ENCODE measurements around the gene CKB. TPM values are rescaled to one million over a fixed set of nuclear protein-coding genes. Genes with fewer than 3 reads are reported as not detected.
A peak's percentile ranks its signal among the peaks of the same experiment; 100 is the strongest.

CKB gene
- total and polyA plus RNA-seq, 4 donors: 9.0 to 32.9 (median 20.4) TPM

DNA sequence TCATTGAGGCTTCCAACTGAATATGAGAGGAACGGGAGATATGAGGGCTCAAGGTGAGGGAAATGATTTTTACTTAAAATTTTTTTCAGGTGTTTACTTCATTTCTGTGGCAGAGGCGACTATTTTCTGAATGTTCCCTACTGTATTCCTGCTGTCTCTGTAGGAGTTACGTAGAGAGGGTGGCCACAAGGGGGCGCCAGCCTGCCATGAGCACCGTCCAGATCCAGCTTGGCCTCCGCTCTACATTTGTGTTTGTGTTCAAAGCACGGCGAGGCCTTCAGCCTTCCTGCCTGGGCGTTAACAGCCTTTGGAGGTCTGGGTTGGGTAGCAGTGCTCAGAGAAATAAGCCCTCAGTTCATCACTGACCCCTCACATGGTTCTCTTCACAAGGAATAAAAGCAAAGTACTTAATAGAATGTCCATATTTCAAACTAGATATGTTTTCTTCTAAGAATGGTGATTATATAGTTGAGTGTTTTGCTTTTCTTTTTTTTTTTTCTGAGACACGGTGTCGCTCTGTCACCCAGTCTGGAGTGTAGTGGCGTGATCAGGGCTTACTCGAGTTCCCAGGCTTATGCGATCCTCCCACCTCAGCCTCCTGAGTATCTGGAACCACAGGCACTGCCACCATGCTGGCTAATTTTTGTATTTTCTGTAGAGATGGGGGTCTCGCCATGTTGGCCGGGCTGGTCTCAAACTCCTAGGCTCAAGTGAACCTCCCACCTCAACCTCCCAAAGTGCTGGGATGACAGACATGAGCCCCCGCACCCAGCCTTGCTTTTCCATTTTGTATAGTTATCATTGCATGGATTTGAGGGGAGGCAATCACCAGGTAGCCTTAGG is 22.3 kb downstream of the CKB start:
- H3K4me1 ChIP-seq (ENCODE audit: control insufficient read depth in 4 of 4, insufficient read depth in 4 of 4, low read length in 3 of 4): peaks cover 0 to 2% (median under 1%) of the 10 kb centered on the region in 4 donors
- DNase-seq (ENCODE audit: low spot score): peak; percentile 88
- H3K27ac ChIP-seq (ENCODE audit: low read depth in 1 of 2, low read length in 2 of 2): no peak overlapping the region
- peaks cover 9 to 49% (median 32%) of the 10 kb centered on the region in 4 donors for H3K36me3 ChIP-seq (ENCODE audit: control insufficient read depth in 4 of 4, insufficient read depth in 3 of 4, low read depth in 1 of 4, low read length in 3 of 4)
- H3K9me3 ChIP-seq (ENCODE audit: control insufficient read depth in 4 of 4, low read length in 3 of 4): no peaks in the 10 kb centered on the region
- no peak overlapping the region for H3K4me3 ChIP-seq (ENCODE audit: low read depth in 1 of 3, low read length in 3 of 3)
- H3K27me3 ChIP-seq (ENCODE audit: control insufficient read depth in 4 of 4, insufficient read depth in 4 of 4, low read length in 3 of 4): no peaks in the 10 kb centered on the region
- TF ChIP-seq TAF1 (conservative IDR thresholded peaks at IDR 0.05) (no peak), EGR1 (IDR thresholded peaks at IDR 0.05; ENCODE audit: low read depth in 2 of 2) (no peak), FOXA2 (IDR thresholded peaks at IDR 0.05) (no peak), GABPA (IDR thresholded peaks at IDR 0.05 in 1 of 2, conservative IDR thresholded peaks at IDR 0.05 in 1 of 2) (no peak), RXRA (IDR thresholded peaks at IDR 0.05) (peak in 1 of 2 donors; percentile 15), RAD21 (IDR thresholded peaks at IDR 0.05) (peak; percentile 85 to 86), YY1 (IDR thresholded peaks at IDR 0.05) (no peak), SP1 (IDR thresholded peaks at IDR 0.05) (no peak), HNF4A (conservative IDR thresholded peaks at IDR 0.05) (no peak)
- TF ChIP-seq, protein P1, sequence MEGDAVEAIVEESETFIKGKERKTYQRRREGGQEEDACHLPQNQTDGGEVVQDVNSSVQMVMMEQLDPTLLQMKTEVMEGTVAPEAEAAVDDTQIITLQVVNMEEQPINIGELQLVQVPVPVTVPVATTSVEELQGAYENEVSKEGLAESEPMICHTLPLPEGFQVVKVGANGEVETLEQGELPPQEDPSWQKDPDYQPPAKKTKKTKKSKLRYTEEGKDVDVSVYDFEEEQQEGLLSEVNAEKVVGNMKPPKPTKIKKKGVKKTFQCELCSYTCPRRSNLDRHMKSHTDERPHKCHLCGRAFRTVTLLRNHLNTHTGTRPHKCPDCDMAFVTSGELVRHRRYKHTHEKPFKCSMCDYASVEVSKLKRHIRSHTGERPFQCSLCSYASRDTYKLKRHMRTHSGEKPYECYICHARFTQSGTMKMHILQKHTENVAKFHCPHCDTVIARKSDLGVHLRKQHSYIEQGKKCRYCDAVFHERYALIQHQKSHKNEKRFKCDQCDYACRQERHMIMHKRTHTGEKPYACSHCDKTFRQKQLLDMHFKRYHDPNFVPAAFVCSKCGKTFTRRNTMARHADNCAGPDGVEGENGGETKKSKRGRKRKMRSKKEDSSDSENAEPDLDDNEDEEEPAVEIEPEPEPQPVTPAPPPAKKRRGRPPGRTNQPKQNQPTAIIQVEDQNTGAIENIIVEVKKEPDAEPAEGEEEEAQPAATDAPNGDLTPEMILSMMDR (IDR thresholded peaks at IDR 0.05; ENCODE audit: low read depth, low read length, missing input control): peak; percentile 83
- TF ChIP-seq, protein P2, sequence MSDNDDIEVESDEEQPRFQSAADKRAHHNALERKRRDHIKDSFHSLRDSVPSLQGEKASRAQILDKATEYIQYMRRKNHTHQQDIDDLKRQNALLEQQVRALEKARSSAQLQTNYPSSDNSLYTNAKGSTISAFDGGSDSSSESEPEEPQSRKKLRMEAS (IDR thresholded peaks at IDR 0.05): no peak
- no peak overlapping the region for H3K9ac ChIP-seq (ENCODE audit: low read depth in 1 of 2, low read length in 2 of 2)
- 49% methylated on average over 17 of the region's 17 CpGs for WGBS

DNA sequence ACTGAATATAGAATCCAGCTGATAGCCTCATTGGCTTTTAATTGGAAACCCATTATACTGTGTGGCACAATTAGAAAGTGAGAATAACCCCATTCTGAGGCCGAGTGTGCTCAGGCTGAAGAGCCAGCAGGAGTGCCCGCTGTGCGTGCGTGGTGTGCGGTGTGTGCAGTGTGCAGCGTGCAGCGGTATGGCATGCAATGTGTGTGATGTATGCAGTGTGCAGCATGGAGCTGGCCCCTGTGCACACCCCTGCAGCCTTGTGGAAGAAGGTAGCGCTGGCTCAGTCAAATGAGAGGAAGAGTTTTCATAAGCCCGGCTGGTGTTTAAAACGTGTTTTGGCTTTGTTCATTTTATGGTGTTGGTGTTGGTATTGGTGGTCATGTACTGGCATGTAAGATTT is 22.9 kb downstream of the CKB start:
- Histone ChIP-seq H3K27me3 (ENCODE audit: control insufficient read depth in 4 of 4, insufficient read depth in 4 of 4, low read length in 3 of 4) (no peaks in the 10 kb centered on the region), H3K9ac (ENCODE audit: low read depth in 1 of 2, low read length in 2 of 2) (no peak overlapping the region), H3K27ac (ENCODE audit: low read depth in 1 of 2, low read length in 2 of 2) (no peak overlapping the region), H3K9me3 (ENCODE audit: control insufficient read depth in 4 of 4, low read length in 3 of 4) (no peaks in the 10 kb centered on the region), H3K4me3 (ENCODE audit: low read depth in 1 of 3, low read length in 3 of 3) (no peak overlapping the region), H3K36me3 (ENCODE audit: control insufficient read depth in 4 of 4, insufficient read depth in 3 of 4, low read depth in 1 of 4, low read length in 3 of 4) (peaks cover 9 to 50% (median 29%) of the 10 kb centered on the region in 4 donors), H3K4me1 (ENCODE audit: control insufficient read depth in 4 of 4, insufficient read depth in 4 of 4, low read length in 3 of 4) (peaks cover 0 to 2% (median under 1%) of the 10 kb centered on the region in 4 donors)
- no peak for TF ChIP-seq RXRA (IDR thresholded peaks at IDR 0.05)
- TF ChIP-seq JUND (IDR thresholded peaks at IDR 0.05): no peak
- TF ChIP-seq, protein P3, sequence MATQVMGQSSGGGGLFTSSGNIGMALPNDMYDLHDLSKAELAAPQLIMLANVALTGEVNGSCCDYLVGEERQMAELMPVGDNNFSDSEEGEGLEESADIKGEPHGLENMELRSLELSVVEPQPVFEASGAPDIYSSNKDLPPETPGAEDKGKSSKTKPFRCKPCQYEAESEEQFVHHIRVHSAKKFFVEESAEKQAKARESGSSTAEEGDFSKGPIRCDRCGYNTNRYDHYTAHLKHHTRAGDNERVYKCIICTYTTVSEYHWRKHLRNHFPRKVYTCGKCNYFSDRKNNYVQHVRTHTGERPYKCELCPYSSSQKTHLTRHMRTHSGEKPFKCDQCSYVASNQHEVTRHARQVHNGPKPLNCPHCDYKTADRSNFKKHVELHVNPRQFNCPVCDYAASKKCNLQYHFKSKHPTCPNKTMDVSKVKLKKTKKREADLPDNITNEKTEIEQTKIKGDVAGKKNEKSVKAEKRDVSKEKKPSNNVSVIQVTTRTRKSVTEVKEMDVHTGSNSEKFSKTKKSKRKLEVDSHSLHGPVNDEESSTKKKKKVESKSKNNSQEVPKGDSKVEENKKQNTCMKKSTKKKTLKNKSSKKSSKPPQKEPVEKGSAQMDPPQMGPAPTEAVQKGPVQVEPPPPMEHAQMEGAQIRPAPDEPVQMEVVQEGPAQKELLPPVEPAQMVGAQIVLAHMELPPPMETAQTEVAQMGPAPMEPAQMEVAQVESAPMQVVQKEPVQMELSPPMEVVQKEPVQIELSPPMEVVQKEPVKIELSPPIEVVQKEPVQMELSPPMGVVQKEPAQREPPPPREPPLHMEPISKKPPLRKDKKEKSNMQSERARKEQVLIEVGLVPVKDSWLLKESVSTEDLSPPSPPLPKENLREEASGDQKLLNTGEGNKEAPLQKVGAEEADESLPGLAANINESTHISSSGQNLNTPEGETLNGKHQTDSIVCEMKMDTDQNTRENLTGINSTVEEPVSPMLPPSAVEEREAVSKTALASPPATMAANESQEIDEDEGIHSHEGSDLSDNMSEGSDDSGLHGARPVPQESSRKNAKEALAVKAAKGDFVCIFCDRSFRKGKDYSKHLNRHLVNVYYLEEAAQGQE (IDR thresholded peaks at IDR 0.05): no peak
- no peak for TF ChIP-seq EGR1 (IDR thresholded peaks at IDR 0.05; ENCODE audit: low read depth in 2 of 2)
- TF ChIP-seq GABPA (IDR thresholded peaks at IDR 0.05 in 1 of 2, conservative IDR thresholded peaks at IDR 0.05 in 1 of 2): no peak
- TF ChIP-seq RAD21 (IDR thresholded peaks at IDR 0.05): no peak
- no peak for TF ChIP-seq HNF4A (conservative IDR thresholded peaks at IDR 0.05)
- TF ChIP-seq FOXA1 (IDR thresholded peaks at IDR 0.05): no peak
- TF ChIP-seq TAF1 (conservative IDR thresholded peaks at IDR 0.05): no peak
- TF ChIP-seq SP1 (IDR thresholded peaks at IDR 0.05): no peak
- TF ChIP-seq, protein P4, sequence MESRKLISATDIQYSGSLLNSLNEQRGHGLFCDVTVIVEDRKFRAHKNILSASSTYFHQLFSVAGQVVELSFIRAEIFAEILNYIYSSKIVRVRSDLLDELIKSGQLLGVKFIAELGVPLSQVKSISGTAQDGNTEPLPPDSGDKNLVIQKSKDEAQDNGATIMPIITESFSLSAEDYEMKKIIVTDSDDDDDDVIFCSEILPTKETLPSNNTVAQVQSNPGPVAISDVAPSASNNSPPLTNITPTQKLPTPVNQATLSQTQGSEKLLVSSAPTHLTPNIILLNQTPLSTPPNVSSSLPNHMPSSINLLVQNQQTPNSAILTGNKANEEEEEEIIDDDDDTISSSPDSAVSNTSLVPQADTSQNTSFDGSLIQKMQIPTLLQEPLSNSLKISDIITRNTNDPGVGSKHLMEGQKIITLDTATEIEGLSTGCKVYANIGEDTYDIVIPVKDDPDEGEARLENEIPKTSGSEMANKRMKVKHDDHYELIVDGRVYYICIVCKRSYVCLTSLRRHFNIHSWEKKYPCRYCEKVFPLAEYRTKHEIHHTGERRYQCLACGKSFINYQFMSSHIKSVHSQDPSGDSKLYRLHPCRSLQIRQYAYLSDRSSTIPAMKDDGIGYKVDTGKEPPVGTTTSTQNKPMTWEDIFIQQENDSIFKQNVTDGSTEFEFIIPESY (IDR thresholded peaks at IDR 0.05): no peak
- TF ChIP-seq FOXA2 (IDR thresholded peaks at IDR 0.05): no peak
- TF ChIP-seq, protein P2 (IDR thresholded peaks at IDR 0.05): no peak
- TF ChIP-seq HNF4G (IDR thresholded peaks at IDR 0.05): no peak
- no peak for DNase-seq (ENCODE audit: low spot score)
- WGBS: 78% methylated on average over 10 of the region's 10 CpGs

Measured in liver (tissue), 9 donors.